ENCODE measurements around the gene BBS9.

BBS9 gene

GRCh38 chr7:33392148-33392547 lies 262.8 kb downstream of the BBS9 start:
- no peaks in the 10 kb centered on the region for H3K36me3 ChIP-seq (ENCODE audit: control insufficient read depth, insufficient read depth, low read length)
- H3K4me3 ChIP-seq (ENCODE audit: low read depth, low read length) = no peak overlapping the region
- H3K9ac ChIP-seq (ENCODE audit: low read depth, low read length) = no peak overlapping the region
- no peaks in the 10 kb centered on the region for H3K4me1 ChIP-seq (ENCODE audit: control insufficient read depth, insufficient read depth, low read length)
- H3K9me3 ChIP-seq (ENCODE audit: control insufficient read depth, insufficient read depth, low read length) = no peaks in the 10 kb centered on the region
- no peaks in the 10 kb centered on the region for H3K27me3 ChIP-seq (ENCODE audit: control insufficient read depth, insufficient read depth, low read length)

- H3K27me3 ChIP-seq (ENCODE audit: control insufficient read depth, insufficient read depth, low read length) = no peaks in the 10 kb centered on the region
- H3K9ac ChIP-seq (ENCODE audit: low read depth, low read length) = no peak overlapping the region
- H3K4me1 ChIP-seq (ENCODE audit: control insufficient read depth, insufficient read depth, low read length) = no peaks in the 10 kb centered on the region
- H3K4me3 ChIP-seq (ENCODE audit: low read depth, low read length) = no peak overlapping the region
- H3K36me3 ChIP-seq (ENCODE audit: control insufficient read depth, insufficient read depth, low read length) = no peaks in the 10 kb centered on the region
- no peaks in the 10 kb centered on the region for H3K9me3 ChIP-seq (ENCODE audit: control insufficient read depth, insufficient read depth, low read length)
These were observed 264.4 kb downstream of the BBS9 start for GRCh38 chr7:33393770-33394169.

- no peaks in the 10 kb centered on the region for H3K9me3 ChIP-seq (ENCODE audit: control insufficient read depth, insufficient read depth, low read length)
- H3K4me1 ChIP-seq (ENCODE audit: control insufficient read depth, insufficient read depth, low read length) = no peaks in the 10 kb centered on the region
- H3K4me3 ChIP-seq (ENCODE audit: low read depth, low read length) = no peak overlapping the region
- H3K36me3 ChIP-seq (ENCODE audit: control insufficient read depth, insufficient read depth, low read length) = no peaks in the 10 kb centered on the region
- no peaks in the 10 kb centered on the region for H3K27me3 ChIP-seq (ENCODE audit: control insufficient read depth, insufficient read depth, low read length)
- H3K9ac ChIP-seq (ENCODE audit: low read depth, low read length) = no peak overlapping the region
These were observed 266.0 kb downstream of the BBS9 start for GRCh38 chr7:33395340-33395739.

GRCh38 chr7:33399528-33400213 lies 270.3 kb downstream of the BBS9 start:
- H3K4me3 ChIP-seq (ENCODE audit: low read depth, low read length) = no peak overlapping the region
- no peaks in the 10 kb centered on the region for H3K27me3 ChIP-seq (ENCODE audit: control insufficient read depth, insufficient read depth, low read length)
- H3K4me1 ChIP-seq (ENCODE audit: control insufficient read depth, insufficient read depth, low read length) = no peaks in the 10 kb centered on the region
- no peaks in the 10 kb centered on the region for H3K9me3 ChIP-seq (ENCODE audit: control insufficient read depth, insufficient read depth, low read length)
- H3K9ac ChIP-seq (ENCODE audit: low read depth, low read length) = no peak overlapping the region
- H3K36me3 ChIP-seq (ENCODE audit: control insufficient read depth, insufficient read depth, low read length) = no peaks in the 10 kb centered on the region

- H3K9me3 ChIP-seq (ENCODE audit: control insufficient read depth, insufficient read depth, low read length) = no peaks in the 10 kb centered on the region
- H3K4me3 ChIP-seq (ENCODE audit: low read depth, low read length) = no peak overlapping the region
- H3K9ac ChIP-seq (ENCODE audit: low read depth, low read length) = no peak overlapping the region
- H3K4me1 ChIP-seq (ENCODE audit: control insufficient read depth, insufficient read depth, low read length) = no peaks in the 10 kb centered on the region
- H3K27me3 ChIP-seq (ENCODE audit: control insufficient read depth, insufficient read depth, low read length) = no peaks in the 10 kb centered on the region
- no peaks in the 10 kb centered on the region for H3K36me3 ChIP-seq (ENCODE audit: control insufficient read depth, insufficient read depth, low read length)
These were observed 270.8 kb downstream of the BBS9 start for GRCh38 chr7:33400214-33400538.

GRCh38 chr7:33410266-33410665 lies 280.9 kb downstream of the BBS9 start:
- H3K9ac ChIP-seq (ENCODE audit: low read depth, low read length) = no peak overlapping the region
- H3K36me3 ChIP-seq (ENCODE audit: control insufficient read depth, insufficient read depth, low read length) = no peaks in the 10 kb centered on the region
- H3K4me1 ChIP-seq (ENCODE audit: control insufficient read depth, insufficient read depth, low read length) = no peaks in the 10 kb centered on the region
- no peaks in the 10 kb centered on the region for H3K27me3 ChIP-seq (ENCODE audit: control insufficient read depth, insufficient read depth, low read length)
- no peak overlapping the region for H3K4me3 ChIP-seq (ENCODE audit: low read depth, low read length)
- peaks cover 9% of the 10 kb centered on the region for H3K9me3 ChIP-seq (ENCODE audit: control insufficient read depth, insufficient read depth, low read length)

- H3K9me3 ChIP-seq (ENCODE audit: control insufficient read depth, insufficient read depth, low read length) = peaks cover 9% of the 10 kb centered on the region
- H3K4me1 ChIP-seq (ENCODE audit: control insufficient read depth, insufficient read depth, low read length) = no peaks in the 10 kb centered on the region
- H3K9ac ChIP-seq (ENCODE audit: low read depth, low read length) = no peak overlapping the region
- H3K36me3 ChIP-seq (ENCODE audit: control insufficient read depth, insufficient read depth, low read length) = no peaks in the 10 kb centered on the region
- H3K27me3 ChIP-seq (ENCODE audit: control insufficient read depth, insufficient read depth, low read length) = no peaks in the 10 kb centered on the region
- H3K4me3 ChIP-seq (ENCODE audit: low read depth, low read length) = no peak overlapping the region
These were observed 281.7 kb downstream of the BBS9 start for GRCh38 chr7:33411020-33411419.

GRCh38 chr7:33412331-33412730 lies 283.0 kb downstream of the BBS9 start:
- H3K9ac ChIP-seq (ENCODE audit: low read depth, low read length) = no peak overlapping the region
- H3K27me3 ChIP-seq (ENCODE audit: control insufficient read depth, insufficient read depth, low read length) = no peaks in the 10 kb centered on the region
- H3K4me3 ChIP-seq (ENCODE audit: low read depth, low read length) = no peak overlapping the region
- H3K4me1 ChIP-seq (ENCODE audit: control insufficient read depth, insufficient read depth, low read length) = no peaks in the 10 kb centered on the region
- H3K9me3 ChIP-seq (ENCODE audit: control insufficient read depth, insufficient read depth, low read length) = peaks cover 9% of the 10 kb centered on the region
- no peaks in the 10 kb centered on the region for H3K36me3 ChIP-seq (ENCODE audit: control insufficient read depth, insufficient read depth, low read length)

- peaks cover 11% of the 10 kb centered on the region for H3K4me1 ChIP-seq (ENCODE audit: control insufficient read depth, insufficient read depth, low read length)
- H3K4me3 ChIP-seq (ENCODE audit: low read depth, low read length) = peak overlapping the region; percentile 10
- H3K9ac ChIP-seq (ENCODE audit: low read depth, low read length) = no peak overlapping the region
- H3K9me3 ChIP-seq (ENCODE audit: control insufficient read depth, insufficient read depth, low read length) = no peaks in the 10 kb centered on the region
- no peaks in the 10 kb centered on the region for H3K36me3 ChIP-seq (ENCODE audit: control insufficient read depth, insufficient read depth, low read length)
- no peaks in the 10 kb centered on the region for H3K27me3 ChIP-seq (ENCODE audit: control insufficient read depth, insufficient read depth, low read length)
These were observed 288.9 kb downstream of the BBS9 start for GRCh38 chr7:33418251-33418701.

- Histone ChIP-seq H3K36me3 (ENCODE audit: control insufficient read depth, insufficient read depth, low read length) (no peaks in the 10 kb centered on the region), H3K9ac (ENCODE audit: low read depth, low read length) (no peak overlapping the region)
These were observed 291.1 kb downstream of the BBS9 start for GRCh38 chr7:33420311-33420940.

GRCh38 chr7:33421429-33421828 lies 292.1 kb downstream of the BBS9 start:
- Histone ChIP-seq H3K4me1 (ENCODE audit: control insufficient read depth, insufficient read depth, low read length) (peaks cover 11% of the 10 kb centered on the region), H3K36me3 (ENCODE audit: control insufficient read depth, insufficient read depth, low read length) (no peaks in the 10 kb centered on the region), H3K9me3 (ENCODE audit: control insufficient read depth, insufficient read depth, low read length) (no peaks in the 10 kb centered on the region), H3K9ac (ENCODE audit: low read depth, low read length) (no peak overlapping the region), H3K27me3 (ENCODE audit: control insufficient read depth, insufficient read depth, low read length) (no peaks in the 10 kb centered on the region), H3K4me3 (ENCODE audit: low read depth, low read length) (no peak overlapping the region)

More at GRCh38 chr7:33420311-33420940, 291.1 kb downstream of the BBS9 start:
- H3K4me3 ChIP-seq (ENCODE audit: low read depth, low read length) = no peak overlapping the region
- peaks cover 11% of the 10 kb centered on the region for H3K4me1 ChIP-seq (ENCODE audit: control insufficient read depth, insufficient read depth, low read length)
- H3K9me3 ChIP-seq (ENCODE audit: control insufficient read depth, insufficient read depth, low read length) = no peaks in the 10 kb centered on the region
- no peaks in the 10 kb centered on the region for H3K27me3 ChIP-seq (ENCODE audit: control insufficient read depth, insufficient read depth, low read length)

- H3K9ac ChIP-seq (ENCODE audit: low read depth, low read length) = no peak overlapping the region
- no peaks in the 10 kb centered on the region for H3K9me3 ChIP-seq (ENCODE audit: control insufficient read depth, insufficient read depth, low read length)
- H3K36me3 ChIP-seq (ENCODE audit: control insufficient read depth, insufficient read depth, low read length) = no peaks in the 10 kb centered on the region
- no peak overlapping the region for H3K4me3 ChIP-seq (ENCODE audit: low read depth, low read length)
- H3K27me3 ChIP-seq (ENCODE audit: control insufficient read depth, insufficient read depth, low read length) = no peaks in the 10 kb centered on the region
- peaks cover 11% of the 10 kb centered on the region for H3K4me1 ChIP-seq (ENCODE audit: control insufficient read depth, insufficient read depth, low read length)
These were observed 292.8 kb downstream of the BBS9 start for GRCh38 chr7:33422141-33422540.

All from iPS-15b (cell line).